Neutrophil (primary cell): Measurements from ENCODE around the gene LEMD1.
"Not testable (repeated sequence)": the region's sequence is repeated elsewhere in the genome, so short reads cannot be mapped to it uniquely, and the experiment has no call there.

ENCODE experiments used
- H3K27ac ChIP-seq: fragments of 200-600 bp; sonication (generic); 2 replicates; pipeline ENCODE4 v1.5.1; 2016; ENCODE audit warnings: mild to moderate bottlenecking, moderate library complexity
- H3K27me3 ChIP-seq: fragments of 200-600 bp; sonication (generic); 2 replicates; pipeline ENCODE4 v1.6.0; 2016; ENCODE audit warnings: mild to moderate bottlenecking
- H3K36me3 ChIP-seq: fragments of 200-600 bp; sonication (generic); 2 replicates; pipeline ENCODE4 v1.5.1; 2017
- H3K4me1 ChIP-seq, 2 experiments: fragments of 200-600 bp in 1 of 2; sonication (generic) in 1 of 2; 1 replicate in 1 of 2; 2 replicates in 1 of 2; pipeline versions ENCODE4 v1.5.1 to v1.6.1; 2013 to 2016; ENCODE audit warnings: low read depth in 1 of 2, low read length in 1 of 2, mild to moderate bottlenecking in 1 of 2, moderate library complexity in 1 of 2; ENCODE audit not compliant: control insufficient read depth in 1 of 2, insufficient read depth in 1 of 2
- H3K4me3 ChIP-seq, 2 experiments: fragments of 200-600 bp in 1 of 2; sonication (generic) in 1 of 2; 1 replicate in 1 of 2; 2 replicates in 1 of 2; pipeline ENCODE4 v1.5.1; 2013 to 2016; ENCODE audit warnings: low read depth in 1 of 2, low read length in 1 of 2, mild to moderate bottlenecking in 1 of 2, moderate library complexity in 1 of 2
- H3K9me3 ChIP-seq: fragments of 200-600 bp; sonication (generic); 2 replicates; pipeline ENCODE4 v1.5.1; 2016
- CTCF ChIP-seq: fragments of 200-600 bp; sonication (generic); IDR thresholded peaks from 2 replicates; pipeline ENCODE4 v1.5.1; 2016; ENCODE audit warnings: antibody characterized with exemption

The LEMD1 gene

DNA sequence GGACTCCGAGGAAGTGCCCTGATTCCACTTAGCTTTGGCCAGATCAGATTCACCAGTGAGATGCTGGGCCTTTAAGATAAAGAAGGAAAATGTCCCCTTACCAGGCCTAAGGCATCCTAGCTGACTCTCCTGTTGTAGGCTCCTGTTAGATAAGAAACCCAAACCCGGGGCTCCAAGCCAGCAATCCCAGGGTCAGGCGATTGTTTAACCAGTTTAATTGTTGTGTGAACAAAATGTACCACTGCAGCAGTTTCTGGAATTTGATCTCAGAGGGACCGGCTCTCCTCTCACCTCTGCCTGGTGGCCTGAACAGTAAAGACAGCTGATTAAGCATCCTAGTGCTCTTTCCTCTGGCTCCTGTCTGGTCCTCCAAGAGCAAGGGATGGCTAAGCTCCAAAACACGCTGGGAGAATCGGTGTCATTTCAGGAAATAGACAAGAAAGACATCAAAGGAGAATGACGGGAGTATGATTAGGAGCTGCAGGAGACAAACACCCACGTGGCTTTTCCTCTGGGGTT, 55.9 kb downstream of the LEMD1 start:
- Histone ChIP-seq H3K4me3 (no peak overlapping the region), H3K9me3 (no peaks in the 10 kb centered on the region), H3K27me3 (peaks cover 44% of the 10 kb centered on the region), H3K4me1 (no peaks in the 10 kb centered on the region), H3K27ac (no peak overlapping the region), H3K36me3 (no peaks in the 10 kb centered on the region)
- no peak for TF ChIP-seq CTCF

GRCh38 chr1:205365086-205365485, 56.8 kb downstream of the LEMD1 start:
- H3K36me3 ChIP-seq, H3K27ac ChIP-seq, H3K4me1 ChIP-seq, H3K9me3 ChIP-seq, H3K4me3 ChIP-seq: not testable (repeated sequence)
- peaks cover 45% of the 10 kb centered on the region for H3K27me3 ChIP-seq

- H3K9me3 ChIP-seq: no peaks in the 10 kb centered on the region
- no peak overlapping the region for H3K4me3 ChIP-seq
- H3K4me1 ChIP-seq: no peaks in the 10 kb centered on the region
- H3K36me3 ChIP-seq: no peaks in the 10 kb centered on the region
- TF ChIP-seq CTCF: no peak
- peaks cover 70% of the 10 kb centered on the region for H3K27me3 ChIP-seq
- H3K27ac ChIP-seq: no peak overlapping the region
These were observed 61.0 kb downstream of the LEMD1 start for GRCh38 chr1:205360891-205361290.

- no peak overlapping the region for H3K27ac ChIP-seq
- no peaks in the 10 kb centered on the region for H3K4me1 ChIP-seq
- H3K27me3 ChIP-seq: peaks cover 71% of the 10 kb centered on the region
- no peak for TF ChIP-seq CTCF
- no peaks in the 10 kb centered on the region for H3K36me3 ChIP-seq
- H3K9me3 ChIP-seq: no peaks in the 10 kb centered on the region
- H3K4me3 ChIP-seq: no peak overlapping the region
These were observed 61.9 kb downstream of the LEMD1 start for GRCh38 chr1:205359771-205360565.

DNA sequence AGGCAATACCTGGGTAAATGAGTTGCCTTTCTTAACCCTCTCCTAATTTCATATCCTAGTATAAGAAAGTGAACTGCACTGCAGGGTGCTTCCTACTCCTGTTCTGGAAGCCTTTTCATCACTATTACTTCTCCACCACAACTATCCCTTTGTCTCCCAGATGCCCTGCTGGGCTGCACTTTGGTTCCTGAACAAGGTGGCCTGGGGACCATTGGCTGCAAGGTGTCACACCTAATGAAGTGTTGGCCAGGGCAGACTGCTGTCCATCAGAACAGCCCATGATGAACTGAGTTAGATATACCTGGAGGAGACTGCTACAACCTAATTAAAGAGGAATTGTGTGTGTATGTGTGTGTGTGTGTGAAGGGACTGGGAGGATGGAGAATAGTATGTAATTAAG, 63.3 kb downstream of the LEMD1 start:
- no peak for TF ChIP-seq CTCF
- no peaks in the 10 kb centered on the region for H3K9me3 ChIP-seq
- H3K4me3 ChIP-seq: no peak overlapping the region
- H3K4me1 ChIP-seq: no peaks in the 10 kb centered on the region
- H3K27ac ChIP-seq: no peak overlapping the region
- H3K27me3 ChIP-seq: peaks cover 68% of the 10 kb centered on the region
- H3K36me3 ChIP-seq: no peaks in the 10 kb centered on the region

- H3K27me3 ChIP-seq: peaks cover 58% of the 10 kb centered on the region
- TF ChIP-seq CTCF: no peak
- no peak overlapping the region for H3K4me3 ChIP-seq
- H3K4me1 ChIP-seq: no peaks in the 10 kb centered on the region
- H3K36me3 ChIP-seq: no peaks in the 10 kb centered on the region
- no peaks in the 10 kb centered on the region for H3K9me3 ChIP-seq
- no peak overlapping the region for H3K27ac ChIP-seq
These were observed 64.3 kb downstream of the LEMD1 start for GRCh38 chr1:205357567-205357966.
